Kidney (tissue), 14 donors: ENCODE results near the gene HMGXB3. TPM values are rescaled to one million over a fixed set of nuclear protein-coding genes. Genes with fewer than 3 reads are reported as not detected.
A peak's percentile ranks its signal among the peaks of the same experiment; 100 is the strongest.

ENCODE experiments used
- DNase-seq, 5 donors: peaks; one replicate each; pipeline ENCODE4 v3.0.0-alpha.2; 2013 to 2020
- FAIRE-seq: peaks from 2 replicates; lab custom pipeline; 2012; peaks lifted over from hg19 to GRCh38; lab: Jason Lieb, UNC
- H3K27ac ChIP-seq, 2 donors: one replicate each; pipeline ENCODE4 v1.7.0; 2013; ENCODE audit warnings: low read depth in 2 of 2, low read length in 2 of 2, inconsistent platforms in 1 of 2
- H3K27me3 ChIP-seq: one replicate; pipeline ENCODE4 v1.7.1; 2013; ENCODE audit warnings: low read length, inconsistent platforms; ENCODE audit not compliant: control insufficient read depth, insufficient read depth
- H3K36me3 ChIP-seq, 3 donors: one replicate each; pipeline versions ENCODE4 v1.7.0 to v1.7.1; 2013; ENCODE audit warnings: low read length in 3 of 3, control low read depth in 1 of 3, inconsistent platforms in 1 of 3; ENCODE audit not compliant: insufficient read depth in 3 of 3, control insufficient read depth in 2 of 3
- H3K4me1 ChIP-seq, 3 donors: one replicate each; pipeline versions ENCODE4 v1.7.0 to v1.7.1; 2013; ENCODE audit warnings: low read length in 3 of 3, inconsistent platforms in 1 of 3, low read depth in 1 of 3; ENCODE audit not compliant: control insufficient read depth in 2 of 3, insufficient read depth in 2 of 3
- H3K4me3 ChIP-seq, 3 donors: one replicate each; pipeline versions ENCODE4 v1.7.0 to v1.8.1; 2013; ENCODE audit warnings: low read length in 3 of 3, control low read depth in 1 of 3, inconsistent platforms in 1 of 3
- H3K9ac ChIP-seq, 3 donors: one replicate each; pipeline versions ENCODE4 v1.7.0 to v1.7.1; 2013; ENCODE audit warnings: low read length in 3 of 3, control low read depth in 1 of 3, inconsistent platforms in 1 of 3
- H3K9me3 ChIP-seq, 3 donors: one replicate each; pipeline versions ENCODE4 v1.7.0 to v1.7.1; 2013; ENCODE audit warnings: low read length in 3 of 3, control low read depth in 1 of 3, inconsistent platforms in 1 of 3; ENCODE audit not compliant: control insufficient read depth in 2 of 3, insufficient read depth in 1 of 3
- CTCF ChIP-seq: IDR thresholded peaks from 3 replicates; pipeline ENCODE4 v1.5.1; 2012; ENCODE audit warnings: mild to moderate bottlenecking, moderate library complexity, borderline replicate concordance; ENCODE audit not compliant: insufficient read depth; ENCODE audit errors: extremely low read depth
- intact Hi-C: fragments of 100-400 bp; cut with DNase I; formaldehyde crosslinking; loops from one replicate; pipeline ENCODE4 v1.11.1; 2022
- polyA plus RNA-seq: library from polyadenylated mRNA; stranded (reverse); fragments of 350-450 nt; fragmentation: Illumina TruSeq; extraction: RNeasy Lipid Tissue Mini Kit (QIAGEN cat#74804); gene quantifications from one replicate; pipeline ENCODE4 v1.2.3, GENCODE V29; 2014; ENCODE audit warnings: low read depth, low replicate concordance; ENCODE audit not compliant: insufficient read depth
- total RNA-seq: library from RNA; stranded (reverse); fragmentation: NEBNext Ultra II Directional; extraction: Animal tissue kit (Norgen Biotek cat#: 25700); gene quantifications from one replicate; pipeline ENCODE4 v1.2.1, GENCODE V29; 2021
- donor health status: control.
- donor health status: control.
- donor health status: control.
- donor health status: control.
- donor health status: control.
- donor health status: DM: yes; HTN: yes; CAD: no.
- donor health status: Normal renal cell carcinoma (clear cell type).

The HMGXB3 gene
- total and polyA plus RNA-seq, 2 donors from 2014 or later = 9.5 to 29.3 TPM

- DNase-seq (peak in 1 of 5 donors; percentile 47), FAIRE-seq (no peak)
- Histone ChIP-seq H3K9ac (no peak overlapping the region), H3K27ac (no peak overlapping the region), H3K9me3 (no peaks in the 10 kb centered on the region), H3K4me1 (no peaks in the 10 kb centered on the region), H3K4me3 (no peak overlapping the region), H3K27me3 (no peaks in the 10 kb centered on the region), H3K36me3 (peaks cover 4 to 52% (median 29%) of the 10 kb centered on the region in 3 donors)
- intact Hi-C loops = no loop called here
- TF ChIP-seq CTCF = no peak
These were observed 21.6 kb downstream of the HMGXB3 start for GRCh38 chr5:150022158-150022531.

- H3K9ac ChIP-seq = no peak overlapping the region
- H3K36me3 ChIP-seq = peaks cover 4 to 52% (median 27%) of the 10 kb centered on the region in 3 donors
These were observed 22.1 kb downstream of the HMGXB3 start for GRCh38 chr5:150022681-150023080.

GRCh38 chr5:150023136-150023535, 22.6 kb downstream of the HMGXB3 start:
- intact Hi-C loops = no loop called here
- FAIRE-seq (no peak), DNase-seq (no peak)
- Histone ChIP-seq H3K9ac (no peak overlapping the region), H3K36me3 (peaks cover 4 to 52% (median 26%) of the 10 kb centered on the region in 3 donors), H3K4me1 (no peaks in the 10 kb centered on the region), H3K9me3 (no peaks in the 10 kb centered on the region), H3K27ac (no peak overlapping the region), H3K27me3 (no peaks in the 10 kb centered on the region), H3K4me3 (no peak overlapping the region)
- TF ChIP-seq CTCF = no peak

More at GRCh38 chr5:150022681-150023080, 22.1 kb downstream of the HMGXB3 start:
- DNase-seq (peak in 2 of 5 donors; percentile 11 to 54), FAIRE-seq (no peak)
- intact Hi-C loops = no loop called here
- Histone ChIP-seq H3K27me3 (no peaks in the 10 kb centered on the region), H3K4me3 (no peak overlapping the region), H3K27ac (no peak overlapping the region), H3K9me3 (no peaks in the 10 kb centered on the region), H3K4me1 (no peaks in the 10 kb centered on the region)
- no peak for TF ChIP-seq CTCF

- Histone ChIP-seq H3K4me1 (no peaks in the 10 kb centered on the region), H3K9ac (no peak overlapping the region), H3K27me3 (no peaks in the 10 kb centered on the region), H3K4me3 (no peak overlapping the region), H3K9me3 (no peaks in the 10 kb centered on the region), H3K27ac (no peak overlapping the region), H3K36me3 (peaks cover 0 to 41% (median 22%) of the 10 kb centered on the region in 3 donors)
- FAIRE-seq = no peak
- intact Hi-C loops = no loop called here
- peak in 2 of 5 donors; percentile 13 to 29 for DNase-seq
- peak; percentile 4 for TF ChIP-seq CTCF
These were observed 23.9 kb downstream of the HMGXB3 start for GRCh38 chr5:150024346-150024984.
